Epidermal melanocyte (primary cell): ENCODE measurements around the gene NBL1.
A peak's percentile ranks its signal among the peaks of the same experiment; 100 is the strongest.

ENCODE experiments used
- DNase-seq: peaks from one replicate; pipeline ENCODE4 v3.0.0; 2011; ENCODE audit warnings: low spot score; ENCODE audit not compliant: insufficient read length

The NBL1 gene

GRCh38 chr1:19643602-19644394, at the start of gene NBL1:
Gene NBL1 (plus strand): TSS chr1:19644311. CDS start chr1:19655031, 10,720 bp downstream.
- DNase-seq, result peak; percentile 76

GRCh38 chr1:19596065-19596713, 47.9 kb upstream of the NBL1 start:
- DNase-seq, result peak; percentile 24

GRCh38 chr1:19596714-19597495, 47.2 kb upstream of the NBL1 start:
- DNase-seq, result peak; percentile 94

- no peak for DNase-seq
Observed at GRCh38 chr1:19597496-19598309, 46.4 kb upstream of the NBL1 start.

- no peak for DNase-seq
Observed at GRCh38 chr1:19599810-19600209, 44.3 kb upstream of the NBL1 start.

- DNase-seq, result no peak
Observed at GRCh38 chr1:19602486-19602885, 41.6 kb upstream of the NBL1 start.

GRCh38 chr1:19605967-19606366, 38.1 kb upstream of the NBL1 start:
- no peak for DNase-seq

GRCh38 chr1:19606817-19607642, 37.1 kb upstream of the NBL1 start:
- peak; percentile 23 for DNase-seq

GRCh38 chr1:19608232-19608631, 35.9 kb upstream of the NBL1 start:
- DNase-seq, result no peak

GRCh38 chr1:19610282-19610981, 33.7 kb upstream of the NBL1 start:
- no peak for DNase-seq

GRCh38 chr1:19612530-19612929, 31.6 kb upstream of the NBL1 start:
- DNase-seq, result no peak

- no peak for DNase-seq
Observed at GRCh38 chr1:19613171-19613703, 30.9 kb upstream of the NBL1 start.

GRCh38 chr1:19615438-19615837, 28.7 kb upstream of the NBL1 start:
- no peak for DNase-seq

- no peak for DNase-seq
Observed at GRCh38 chr1:19616489-19616888, 27.6 kb upstream of the NBL1 start.

- no peak for DNase-seq
Observed at GRCh38 chr1:19617376-19617775, 26.7 kb upstream of the NBL1 start.

- DNase-seq, result no peak
Observed at GRCh38 chr1:19618428-19618827, 25.7 kb upstream of the NBL1 start.

- no peak for DNase-seq
Observed at GRCh38 chr1:19619697-19620384, 24.3 kb upstream of the NBL1 start.

- DNase-seq, result no peak
Observed at GRCh38 chr1:19620786-19621185, 23.3 kb upstream of the NBL1 start.
